ENCODE measurements around the gene GPR22. TPM values are rescaled to one million over a fixed set of nuclear protein-coding genes. Genes with fewer than 3 reads are reported as not detected.

The GPR22 gene
- total RNA-seq, 1 experiment from 2014 or later: not detected

DNA sequence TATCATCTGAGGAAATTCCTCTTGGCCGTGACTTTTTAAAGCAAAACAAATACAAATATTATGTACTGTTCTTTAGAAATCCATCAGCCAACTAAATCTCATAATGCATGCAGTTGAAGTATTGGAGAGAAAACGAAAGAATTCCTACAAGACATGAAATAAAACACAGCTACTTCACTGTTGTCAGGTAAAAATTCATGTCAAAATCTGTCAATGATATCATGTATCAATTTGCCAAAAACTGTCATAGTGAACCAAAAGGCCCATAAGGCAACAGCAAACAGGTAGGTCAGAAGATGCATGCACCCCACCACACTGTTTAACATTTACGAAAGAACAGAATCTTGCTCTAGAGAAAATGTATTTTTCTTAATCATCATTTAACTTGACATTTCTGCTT is 2.3 kb downstream of the GPR22 start:
- no peaks in the 10 kb centered on the region for H3K23me2 ChIP-seq (ENCODE audit: insufficient read length, low read depth, low read length, poor library complexity, severe bottlenecking)
- H3T11ph ChIP-seq (ENCODE audit: low read length): no peak overlapping the region
- no peak overlapping the region for H2BK5ac ChIP-seq (ENCODE audit: insufficient read length, low read length)
- Mint-ChIP-seq H3K27ac (no peak overlapping the region), H3K36me3 (ENCODE audit: insufficient read depth in 1 of 3, low read depth in 3 of 3) (no peaks in the 10 kb centered on the region), H3K4me1 (peaks cover 9 to 12% of the 10 kb centered on the region in 2 experiments), H3K27me3 (ENCODE audit: low read depth) (no peaks in the 10 kb centered on the region), H3K4me3 (no peak overlapping the region), H3K9me3 (no peaks in the 10 kb centered on the region)
- no peak overlapping the region for H2AFZ ChIP-seq (ENCODE audit: low read length)
- H3K4ac ChIP-seq (ENCODE audit: low read depth, low read length): no peak overlapping the region
- no peaks in the 10 kb centered on the region for H3K79me2 ChIP-seq (ENCODE audit: insufficient read depth, low read length)
- no peaks in the 10 kb centered on the region for H3K79me1 ChIP-seq (ENCODE audit: insufficient read depth, low read depth, low read length, poor library complexity, severe bottlenecking)
- H3K14ac ChIP-seq (ENCODE audit: insufficient read depth, low read length): no peak overlapping the region
- H2BK120ac ChIP-seq (ENCODE audit: low read depth, low read length, poor library complexity, severe bottlenecking): no peak overlapping the region
- H3K56ac ChIP-seq (ENCODE audit: insufficient read length, low read depth, low read length): no peak overlapping the region
- no peak for DNase-seq
- H2AK5ac ChIP-seq (ENCODE audit: insufficient read length, low read length): no peak overlapping the region
- TF ChIP-seq, protein P1, sequence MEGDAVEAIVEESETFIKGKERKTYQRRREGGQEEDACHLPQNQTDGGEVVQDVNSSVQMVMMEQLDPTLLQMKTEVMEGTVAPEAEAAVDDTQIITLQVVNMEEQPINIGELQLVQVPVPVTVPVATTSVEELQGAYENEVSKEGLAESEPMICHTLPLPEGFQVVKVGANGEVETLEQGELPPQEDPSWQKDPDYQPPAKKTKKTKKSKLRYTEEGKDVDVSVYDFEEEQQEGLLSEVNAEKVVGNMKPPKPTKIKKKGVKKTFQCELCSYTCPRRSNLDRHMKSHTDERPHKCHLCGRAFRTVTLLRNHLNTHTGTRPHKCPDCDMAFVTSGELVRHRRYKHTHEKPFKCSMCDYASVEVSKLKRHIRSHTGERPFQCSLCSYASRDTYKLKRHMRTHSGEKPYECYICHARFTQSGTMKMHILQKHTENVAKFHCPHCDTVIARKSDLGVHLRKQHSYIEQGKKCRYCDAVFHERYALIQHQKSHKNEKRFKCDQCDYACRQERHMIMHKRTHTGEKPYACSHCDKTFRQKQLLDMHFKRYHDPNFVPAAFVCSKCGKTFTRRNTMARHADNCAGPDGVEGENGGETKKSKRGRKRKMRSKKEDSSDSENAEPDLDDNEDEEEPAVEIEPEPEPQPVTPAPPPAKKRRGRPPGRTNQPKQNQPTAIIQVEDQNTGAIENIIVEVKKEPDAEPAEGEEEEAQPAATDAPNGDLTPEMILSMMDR (conservative IDR thresholded peaks at IDR 0.05): no peak
- H3K4me1 ChIP-seq (ENCODE audit: insufficient read depth, low read length): no peaks in the 10 kb centered on the region
- no peak overlapping the region for H4K91ac ChIP-seq (ENCODE audit: insufficient read length, low read depth, low read length)
- no CpG with 5 or more reads among the region's 3 CpGs for WGBS (ENCODE audit: extremely low coverage, insufficient read length, low lambda C conversion rate)
- no peak overlapping the region for H3K18ac ChIP-seq (ENCODE audit: insufficient read length, low read depth, low read length)
- no peaks in the 10 kb centered on the region for H3K27me3 ChIP-seq (ENCODE audit: insufficient read depth, low read length)
- H4K8ac ChIP-seq (replicated peaks; ENCODE audit: insufficient read length, low read depth, low read length): no peak overlapping the region
- no peaks in the 10 kb centered on the region for H3K9me3 ChIP-seq (ENCODE audit: control insufficient read depth, low read depth, low read length)
- H3K9ac ChIP-seq (ENCODE audit: extremely low read depth, insufficient read length, low read length): no peak overlapping the region
- H4K5ac ChIP-seq (ENCODE audit: insufficient read length, low read depth, low read length): no peak overlapping the region
- H2BK15ac ChIP-seq (ENCODE audit: low read depth, low read length): no peak overlapping the region
- no peak overlapping the region for H2BK12ac ChIP-seq (ENCODE audit: insufficient read length, low read depth, low read length)
- no peak overlapping the region for H3K4me2 ChIP-seq (ENCODE audit: insufficient read depth, insufficient read length, low read length)
- H3K27ac ChIP-seq (ENCODE audit: insufficient read length, low read depth, low read length): no peak overlapping the region
- H3K23ac ChIP-seq (ENCODE audit: insufficient read length, low read depth, low read length): no peak overlapping the region
- no peak overlapping the region for H2BK20ac ChIP-seq (ENCODE audit: low read depth, low read length, poor library complexity, severe bottlenecking)
- no peaks in the 10 kb centered on the region for H4K20me1 ChIP-seq (ENCODE audit: control insufficient read depth, insufficient read depth, insufficient read length)

Measured in H9 (cell line).